GM12872 (cell line): ENCODE data around the gene PLEKHA7.

Experiments
- CTCF ChIP-seq: IDR thresholded peaks from 3 replicates; pipeline ENCODE4 v1.5.1; 2011; ENCODE audit warnings: low read depth, mild to moderate bottlenecking, low read length, moderate library complexity; ENCODE audit not compliant: insufficient read depth

PLEKHA7 gene

GRCh38 chr11:16789560-16790485 is 224.4 kb downstream of the PLEKHA7 start:
- TF ChIP-seq CTCF, result no peak

GRCh38 chr11:16789063-16789420 is 225.2 kb downstream of the PLEKHA7 start:
- TF ChIP-seq CTCF, result no peak

- TF ChIP-seq CTCF, result peak; percentile 100
These were observed 225.8 kb downstream of the PLEKHA7 start for GRCh38 chr11:16788141-16789062.

DNA sequence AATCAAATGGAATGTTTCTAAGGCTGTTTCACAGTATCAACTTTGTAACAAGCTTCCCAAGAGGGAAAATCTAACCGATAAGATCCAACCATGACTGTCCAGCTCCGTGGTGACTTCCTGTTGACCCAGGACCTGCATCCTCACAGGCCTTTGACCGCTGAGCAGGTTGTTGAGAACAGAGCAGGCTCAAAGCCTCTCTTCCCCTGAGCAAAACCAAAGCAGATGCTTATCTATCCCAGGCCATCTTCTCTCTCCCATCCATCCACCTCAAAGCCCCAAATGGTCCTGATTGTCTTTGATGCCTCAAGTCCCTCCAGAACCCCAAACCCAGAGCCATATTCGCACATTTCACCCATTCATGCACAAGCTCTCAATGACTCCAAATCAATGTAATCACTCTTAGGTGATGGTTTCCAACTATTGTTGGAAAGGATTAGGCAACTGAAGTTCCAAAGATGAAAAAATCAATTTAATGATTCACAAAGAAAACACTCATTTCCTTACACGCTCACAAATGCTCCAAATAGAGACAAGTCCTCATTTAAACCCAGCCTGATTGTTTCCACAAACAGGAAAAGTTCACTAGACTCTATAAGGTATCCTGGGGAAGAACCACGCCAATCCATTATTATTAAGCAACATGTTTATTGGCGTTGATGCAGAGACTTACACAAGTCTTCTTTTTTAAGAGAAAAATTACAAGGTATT is 227.0 kb downstream of the PLEKHA7 start:
- no peak for TF ChIP-seq CTCF

GRCh38 chr11:16786131-16786530 is 228.1 kb downstream of the PLEKHA7 start:
- TF ChIP-seq CTCF, result no peak

GRCh38 chr11:16785520-16786128 is 228.6 kb downstream of the PLEKHA7 start:
- peak; percentile 95 for TF ChIP-seq CTCF

- TF ChIP-seq CTCF, result no peak
These were observed 229.5 kb downstream of the PLEKHA7 start for GRCh38 chr11:16784666-16785065.
